ENCODE measurements around the gene UNC13A. TPM values are rescaled to one million over a fixed set of nuclear protein-coding genes. Genes with fewer than 3 reads are reported as not detected.

Gene UNC13A
- polyA plus RNA-seq, 1 donor from 2014 or later = 7.8 TPM

GRCh38 chr19:17686023-17686521 is 2.1 kb downstream of the UNC13A start:
- Histone ChIP-seq H3K9me2 (ENCODE audit: insufficient read depth, low read length) (no peaks in the 10 kb centered on the region), H3K79me2 (replicated peaks; ENCODE audit: insufficient read depth, low read length) (no peaks in the 10 kb centered on the region), H3K4me2 (ENCODE audit: low read length) (peak overlapping the region; percentile 30), H2AFZ (ENCODE audit: low read depth, low read length) (no peak overlapping the region), H3K36me3 (ENCODE audit: insufficient read depth, low read length) (no peaks in the 10 kb centered on the region), H3K9ac (ENCODE audit: low read length) (peak overlapping the region; percentile 89), H3K27ac (ENCODE audit: low read length) (no peak overlapping the region), H3K27me3 (ENCODE audit: insufficient read depth, low read depth, low read length) (peaks cover 7% of the 10 kb centered on the region), H4K20me1 (ENCODE audit: insufficient read depth) (no peaks in the 10 kb centered on the region), H3F3A (ENCODE audit: insufficient read depth, low read length, poor library complexity, severe bottlenecking) (no peaks in the 10 kb centered on the region), H3K9me3 (ENCODE audit: low read length) (no peaks in the 10 kb centered on the region), H3K4me3 (ENCODE audit: low read length) (peak overlapping the region; percentile 99)
- TF ChIP-seq TAF1 (IDR thresholded peaks at IDR 0.05; ENCODE audit: low read depth) = no peak
- TF ChIP-seq POLR2AphosphoS5 (IDR thresholded peaks at IDR 0.05) = no peak
- TF ChIP-seq EZH2 (IDR thresholded peaks at IDR 0.05; ENCODE audit: borderline replicate concordance, insufficient read depth, low read length, poor library complexity, severe bottlenecking) = no peak
- TF ChIP-seq CTCF (IDR thresholded peaks at IDR 0.05; ENCODE audit: poor library complexity, severe bottlenecking) = no peak
- no peak for TF ChIP-seq RAD21 (conservative IDR thresholded peaks at IDR 0.05)
- TF ChIP-seq SMC3 (conservative IDR thresholded peaks at IDR 0.05; ENCODE audit: poor library complexity) = no peak
- no peak for TF ChIP-seq REST (IDR thresholded peaks at IDR 0.05; ENCODE audit: borderline replicate concordance)
- no peak for TF ChIP-seq EP300 (conservative IDR thresholded peaks at IDR 0.05; ENCODE audit: poor library complexity, severe bottlenecking)
- no peak for TF ChIP-seq MXI1 (conservative IDR thresholded peaks at IDR 0.05; ENCODE audit: poor library complexity, severe bottlenecking)

GRCh38 chr19:17685451-17686022 is 2.6 kb downstream of the UNC13A start:
- Histone ChIP-seq H3K9me3 (ENCODE audit: low read length) (no peaks in the 10 kb centered on the region), H4K20me1 (ENCODE audit: insufficient read depth) (no peaks in the 10 kb centered on the region), H2AFZ (ENCODE audit: low read depth, low read length) (no peak overlapping the region), H3K9me2 (ENCODE audit: insufficient read depth, low read length) (no peaks in the 10 kb centered on the region), H3K27me3 (ENCODE audit: insufficient read depth, low read depth, low read length) (peaks cover 12% of the 10 kb centered on the region), H3K4me3 (ENCODE audit: low read length) (peak overlapping the region; percentile 99), H3K4me2 (ENCODE audit: low read length) (no peak overlapping the region), H3K27ac (ENCODE audit: low read length) (no peak overlapping the region), H3K79me2 (replicated peaks; ENCODE audit: insufficient read depth, low read length) (no peaks in the 10 kb centered on the region), H3K9ac (ENCODE audit: low read length) (peak overlapping the region; percentile 41), H3F3A (ENCODE audit: insufficient read depth, low read length, poor library complexity, severe bottlenecking) (no peaks in the 10 kb centered on the region), H3K36me3 (ENCODE audit: insufficient read depth, low read length) (no peaks in the 10 kb centered on the region)
- TF ChIP-seq EP300 (conservative IDR thresholded peaks at IDR 0.05; ENCODE audit: poor library complexity, severe bottlenecking) = no peak
- TF ChIP-seq TAF1 (IDR thresholded peaks at IDR 0.05; ENCODE audit: low read depth) = no peak
- TF ChIP-seq RAD21 (conservative IDR thresholded peaks at IDR 0.05) = no peak
- TF ChIP-seq SMC3 (conservative IDR thresholded peaks at IDR 0.05; ENCODE audit: poor library complexity) = no peak
- TF ChIP-seq MXI1 (conservative IDR thresholded peaks at IDR 0.05; ENCODE audit: poor library complexity, severe bottlenecking) = no peak
- no peak for TF ChIP-seq EZH2 (IDR thresholded peaks at IDR 0.05; ENCODE audit: borderline replicate concordance, insufficient read depth, low read length, poor library complexity, severe bottlenecking)
- no peak for TF ChIP-seq CTCF (IDR thresholded peaks at IDR 0.05; ENCODE audit: poor library complexity, severe bottlenecking)
- no peak for TF ChIP-seq REST (IDR thresholded peaks at IDR 0.05; ENCODE audit: borderline replicate concordance)
- no peak for TF ChIP-seq POLR2AphosphoS5 (IDR thresholded peaks at IDR 0.05)

Data from neural cell (in vitro differentiated cells).